A549 (cell line): ENCODE results near the gene NFIA.

Source experiments
- BCL3 ChIP-seq: fragments of >200 bp; sonication (Bioruptor Twin); formaldehyde crosslinking; IDR thresholded peaks from 3 replicates; pipeline ENCODE4 v1.6.1; 2016
- CBX8 ChIP-seq: fragments of 200-600 bp; sonication (generic); IDR thresholded peaks from 2 replicates; pipeline ENCODE4 v1.6.1; 2016
- CEBPB ChIP-seq, 2 experiments: fragments of >200 bp in 1 of 2; sonication (Bioruptor Twin) in 1 of 2; formaldehyde crosslinking in 1 of 2; IDR thresholded peaks; 2 replicates each; pipeline ENCODE4 v1.6.1; 2012 to 2016
- CHD2 ChIP-seq: fragments of 150-350 bp; IDR thresholded peaks from 2 replicates; pipeline ENCODE4 v1.6.1; 2014; ENCODE audit warnings: low read length; ENCODE audit not compliant: partially characterized antibody
- CTCF ChIP-seq: fragments of >200 bp; sonication (Bioruptor Twin); formaldehyde crosslinking; IDR thresholded peaks from 3 replicates; pipeline ENCODE4 v1.5.1; 2016
- EP300 ChIP-seq, 2 experiments: fragments of >200 bp; sonication (Bioruptor Twin); formaldehyde crosslinking; IDR thresholded peaks; 2 replicates in 1 of 2; 3 replicates in 1 of 2; pipeline ENCODE4 v1.6.1; 2016 to 2017
- MAFK ChIP-seq: fragments of 450-650 bp; IDR thresholded peaks from 2 replicates; pipeline ENCODE4 v1.6.1; 2014; ENCODE audit not compliant: partially characterized antibody
- MYC ChIP-seq: IDR thresholded peaks from 2 replicates; pipeline ENCODE4 v1.6.1; 2012; ENCODE audit warnings: mild to moderate bottlenecking, inconsistent platforms, low read length, improper control_type of control experiment, borderline replicate concordance
- PBX3 ChIP-seq: IDR thresholded peaks from 2 replicates; pipeline ENCODE4 v1.6.1; 2012
- POLR2A ChIP-seq: IDR thresholded peaks from 2 replicates; pipeline ENCODE4 v1.6.1; 2012; ENCODE audit warnings: mild to moderate bottlenecking, low read length
- RCOR1 ChIP-seq: fragments of 150-350 bp; IDR thresholded peaks from 2 replicates; pipeline ENCODE4 v1.6.1; 2014; ENCODE audit warnings: antibody characterized with exemption, low read length, low read depth
- RNF2 ChIP-seq: fragments of 200-600 bp; sonication (generic); IDR thresholded peaks from 2 replicates; pipeline ENCODE4 v1.6.1; 2016; ENCODE audit warnings: low read depth, mild to moderate bottlenecking, antibody characterized with exemption, moderate library complexity, borderline replicate concordance
- SMC3 ChIP-seq: fragments of >200 bp; sonication (Bioruptor Twin); formaldehyde crosslinking; IDR thresholded peaks from 3 replicates; pipeline ENCODE4 v1.6.1; 2018; ENCODE audit warnings: inconsistent platforms
- USF2 ChIP-seq: fragments of 450-650 bp; IDR thresholded peaks from 2 replicates; pipeline ENCODE4 v1.6.1; 2014; ENCODE audit warnings: antibody characterized with exemption

- no peak for TF ChIP-seq CHD2
- TF ChIP-seq EP300 (IDR thresholded peaks at IDR 0.05), result no peak
- no peak for TF ChIP-seq MYC
- TF ChIP-seq POLR2A, result no peak
- TF ChIP-seq CTCF, result no peak
- TF ChIP-seq RCOR1, result no peak
- no peak for TF ChIP-seq SMC3
- TF ChIP-seq USF2, result no peak
- no peak for TF ChIP-seq CBX8
- no peak for TF ChIP-seq MAFK
- TF ChIP-seq PBX3, result no peak
- no peak for TF ChIP-seq BCL3
- TF ChIP-seq RNF2, result no peak
- TF ChIP-seq CEBPB (IDR thresholded peaks at IDR 0.05), result no peak
Observed at GRCh38 chr1:61353797-61354406, 271.5 kb downstream of the NFIA start.
